ENCODE measurements around the gene COX19. TPM values are rescaled to one million over a fixed set of nuclear protein-coding genes. Genes with fewer than 3 reads are reported as not detected.

Gene COX19
- total RNA-seq, 5 donors from 2014 or later (not counting 1 experiment from before 2014, with no cell fraction given): 38.0 to 50.9 (median 43.7) TPM

DNA sequence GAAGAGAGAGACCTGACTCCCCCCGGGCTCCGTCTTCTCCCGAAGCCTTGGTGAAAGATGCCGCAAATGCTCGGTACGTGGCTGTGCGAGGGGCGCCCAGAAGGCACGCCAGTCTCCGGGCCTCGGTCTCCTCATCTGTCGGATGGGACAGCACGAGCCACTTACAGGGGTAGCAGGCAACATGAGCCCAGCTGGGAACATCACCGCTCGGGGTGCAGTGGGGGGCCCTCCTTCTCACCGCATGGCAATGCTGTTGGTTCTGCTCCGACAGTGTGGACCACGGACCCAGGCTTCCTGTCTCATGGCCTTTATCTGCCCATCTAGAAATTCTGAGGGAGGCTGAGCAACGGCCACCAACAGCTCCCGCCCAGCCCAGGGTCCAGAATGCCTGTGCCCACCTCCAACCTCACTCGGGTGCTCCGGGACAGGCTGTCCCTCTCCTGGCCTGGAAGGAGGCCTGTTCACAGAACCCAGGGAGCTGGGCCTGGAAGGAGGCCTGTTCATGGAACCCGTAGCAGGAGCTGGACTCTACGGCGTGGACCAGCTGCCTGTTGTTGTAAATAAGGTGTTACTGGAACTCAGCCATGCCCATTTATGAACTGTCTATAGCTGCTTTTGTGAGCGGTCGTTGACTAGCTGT is 36.7 kb downstream of the COX19 start:
- Histone ChIP-seq H3K4me1 (ENCODE audit: control insufficient read depth in 1 of 2, extremely low read depth in 1 of 2, insufficient read depth in 2 of 2, low read length in 2 of 2) (peaks cover 0 to 25% of the 10 kb centered on the region in 2 experiments), H3K27me3 (replicated peaks in 1 of 2; ENCODE audit: control insufficient read depth in 2 of 2, extremely low read depth in 1 of 2, insufficient read depth in 2 of 2, low read length in 1 of 2) (peaks cover 0 to 2% of the 10 kb centered on the region in 2 experiments), H3K36me3 (ENCODE audit: control insufficient read depth in 2 of 2, extremely low read depth in 1 of 2, insufficient read depth in 1 of 2, low read length in 1 of 2) (no peaks in the 10 kb centered on the region), H3K27ac (ENCODE audit: low read length) (no peak overlapping the region), H3K9me3 (no peaks in the 10 kb centered on the region), H3K4me3 (ENCODE audit: control insufficient read depth in 1 of 2, extremely low read depth in 1 of 2, low read length in 1 of 2) (no peak overlapping the region)
- DNase-seq (no peak), ATAC-seq (replicated peaks in 1 of 4) (no peak)
- Mint-ChIP-seq H3K27ac (no peak overlapping the region), H3K4me1 (peaks cover 5 to 16% (median 14%) of the 10 kb centered on the region in 3 donors), H3K27me3 (no peaks in the 10 kb centered on the region), H3K9me3 (peaks cover 0 to 10% (median 0%) of the 10 kb centered on the region in 3 donors), H3K4me3 (no peak overlapping the region), H3K36me3 (no peaks in the 10 kb centered on the region)
- ChIA-PET CTCF (no interaction called here), POLR2A (no interaction called here)
- 98% methylated on average over 21 of the region's 27 CpGs for WGBS (ENCODE audit: insufficient coverage)

DNA sequence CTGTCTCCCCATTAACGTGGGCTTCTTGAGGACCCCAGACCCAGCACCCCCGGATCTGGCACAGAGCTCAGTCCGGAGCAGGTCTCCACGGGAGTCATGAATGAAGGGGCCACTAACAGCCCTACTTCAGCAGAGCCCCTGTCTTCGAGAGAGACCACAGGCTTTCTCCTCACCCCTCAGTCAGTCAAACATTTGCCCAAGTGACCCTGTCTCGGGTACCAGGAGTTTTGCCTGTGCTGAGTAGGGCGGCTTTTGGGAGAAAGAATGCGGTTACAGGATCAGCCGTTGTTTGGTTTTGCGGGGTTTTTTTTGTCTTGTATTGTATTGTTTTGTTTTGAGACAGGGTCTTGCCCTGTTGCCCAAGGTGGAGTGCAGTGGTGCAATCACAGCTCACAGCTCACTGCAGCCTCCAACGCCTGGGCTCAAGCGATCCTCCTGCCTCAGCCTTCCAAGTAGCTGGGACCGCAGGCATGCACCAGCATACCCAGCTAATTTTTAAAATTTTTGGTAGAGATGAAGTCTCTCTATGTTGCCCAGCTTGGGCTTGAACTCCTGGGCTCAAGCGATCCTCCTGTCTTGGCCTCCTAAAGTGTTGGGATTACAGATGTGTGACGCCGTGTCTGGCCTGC is 37.4 kb downstream of the COX19 start:
- Histone ChIP-seq H3K27me3 (replicated peaks in 1 of 2; ENCODE audit: control insufficient read depth in 2 of 2, extremely low read depth in 1 of 2, insufficient read depth in 2 of 2, low read length in 1 of 2) (peaks cover 0 to 2% of the 10 kb centered on the region in 2 experiments), H3K36me3 (ENCODE audit: control insufficient read depth in 2 of 2, extremely low read depth in 1 of 2, insufficient read depth in 1 of 2, low read length in 1 of 2) (no peaks in the 10 kb centered on the region), H3K9me3 (no peaks in the 10 kb centered on the region), H3K4me1 (ENCODE audit: control insufficient read depth in 1 of 2, extremely low read depth in 1 of 2, insufficient read depth in 2 of 2, low read length in 2 of 2) (peaks cover 0 to 25% of the 10 kb centered on the region in 2 experiments), H3K27ac (ENCODE audit: low read length) (no peak overlapping the region), H3K4me3 (ENCODE audit: control insufficient read depth in 1 of 2, extremely low read depth in 1 of 2, low read length in 1 of 2) (no peak overlapping the region)
- 92% methylated on average over 10 of the region's 16 CpGs for WGBS (ENCODE audit: insufficient coverage)
- peaks cover 0 to 10% (median 0%) of the 10 kb centered on the region in 3 donors for H3K9me3 Mint-ChIP-seq
- no peak for ATAC-seq (replicated peaks in 1 of 4)
- H3K27ac Mint-ChIP-seq: no peak overlapping the region
- no peak overlapping the region for H3K4me3 Mint-ChIP-seq
- POLR2A ChIA-PET: no interaction called here
- H3K4me1 Mint-ChIP-seq: peaks cover 5 to 16% (median 14%) of the 10 kb centered on the region in 3 donors
- H3K27me3 Mint-ChIP-seq: no peaks in the 10 kb centered on the region
- H3K36me3 Mint-ChIP-seq: no peaks in the 10 kb centered on the region
- DNase-seq: no peak
- CTCF ChIA-PET: no interaction called here

DNA sequence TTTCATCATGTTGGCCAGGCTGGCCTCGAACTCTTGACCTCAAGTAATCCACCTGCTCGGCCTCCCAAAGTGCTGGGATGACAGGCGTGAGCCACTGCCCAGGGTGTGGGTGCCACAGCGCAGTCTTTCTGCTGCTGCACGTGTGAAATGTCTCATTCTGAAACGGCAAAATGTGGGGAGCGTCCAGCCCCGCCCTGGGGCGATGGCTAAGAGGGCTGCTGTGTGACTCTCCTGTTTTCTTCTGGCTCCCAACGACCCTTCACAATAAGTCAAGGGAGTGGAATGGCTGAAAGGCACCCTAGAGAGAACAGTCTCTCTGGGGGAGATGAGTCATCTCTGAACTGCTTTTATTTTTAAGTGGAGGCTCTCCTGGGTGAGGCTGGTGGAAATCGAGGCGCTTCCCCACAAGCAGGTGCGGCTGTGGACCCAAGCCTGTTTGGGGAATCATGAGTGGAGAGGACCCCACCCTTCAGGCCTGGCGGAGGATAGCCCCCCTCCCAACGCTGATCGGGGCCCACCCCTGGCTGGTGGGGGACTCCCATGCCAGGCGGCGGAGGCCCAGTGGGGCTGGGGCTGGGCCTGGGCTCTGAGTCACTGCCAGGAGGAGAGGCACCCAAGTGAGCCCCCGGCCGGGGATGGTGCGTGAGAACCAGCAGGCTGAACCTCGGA is 38.8 kb downstream of the COX19 start:
- H3K4me3 Mint-ChIP-seq: no peak overlapping the region
- no peaks in the 10 kb centered on the region for H3K27me3 Mint-ChIP-seq
- peaks cover 5 to 14% (median 12%) of the 10 kb centered on the region in 3 donors for H3K4me1 Mint-ChIP-seq
- CTCF ChIA-PET: no interaction called here
- peaks cover 0 to 25% of the 10 kb centered on the region in 2 experiments for H3K4me1 ChIP-seq (ENCODE audit: control insufficient read depth in 1 of 2, extremely low read depth in 1 of 2, insufficient read depth in 2 of 2, low read length in 2 of 2)
- peaks cover 0 to 2% of the 10 kb centered on the region in 2 experiments for H3K27me3 ChIP-seq (replicated peaks in 1 of 2; ENCODE audit: control insufficient read depth in 2 of 2, extremely low read depth in 1 of 2, insufficient read depth in 2 of 2, low read length in 1 of 2)
- no peaks in the 10 kb centered on the region for H3K36me3 Mint-ChIP-seq
- H3K36me3 ChIP-seq (ENCODE audit: control insufficient read depth in 2 of 2, extremely low read depth in 1 of 2, insufficient read depth in 1 of 2, low read length in 1 of 2): no peaks in the 10 kb centered on the region
- 29% methylated on average over 14 of the region's 22 CpGs for WGBS (ENCODE audit: insufficient coverage)
- POLR2A ChIA-PET: no interaction called here
- ATAC-seq (replicated peaks in 1 of 4) (peak in 2 of 4 experiments; percentile 20 to 48), DNase-seq (no peak)
- H3K9me3 ChIP-seq: no peaks in the 10 kb centered on the region
- no peak overlapping the region for H3K27ac ChIP-seq (ENCODE audit: low read length)
- H3K27ac Mint-ChIP-seq: peak overlapping the region in 1 of 2 donors; percentile 34
- H3K9me3 Mint-ChIP-seq: peaks cover 0 to 10% (median 0%) of the 10 kb centered on the region in 3 donors
- no peak overlapping the region for H3K4me3 ChIP-seq (ENCODE audit: control insufficient read depth in 1 of 2, extremely low read depth in 1 of 2, low read length in 1 of 2)

DNA sequence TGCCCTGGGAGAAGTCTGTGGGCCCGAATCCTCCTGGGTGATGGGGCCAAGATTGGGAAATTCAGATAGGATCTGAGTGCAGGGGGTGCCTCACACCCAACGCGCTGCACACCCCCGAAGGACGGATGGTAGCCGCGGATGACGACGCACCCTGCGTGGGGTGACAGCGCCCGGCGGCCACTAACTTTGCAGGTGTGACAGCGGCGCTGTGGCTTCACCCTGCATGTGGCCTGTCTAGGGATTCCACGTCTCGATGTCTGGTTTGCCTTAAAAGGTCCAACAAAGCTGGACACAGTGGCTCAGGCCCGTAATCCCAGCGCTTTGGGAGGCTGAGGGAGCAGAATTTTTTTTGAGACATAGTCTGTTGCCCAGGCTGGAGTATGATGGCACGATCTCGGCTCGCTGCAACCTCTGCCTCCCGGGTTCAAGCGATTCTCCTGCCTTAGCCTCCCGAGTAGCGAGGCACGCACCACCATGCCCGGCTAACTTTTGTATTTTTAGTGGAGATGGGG is 39.4 kb downstream of the COX19 start:
- Mint-ChIP-seq H3K9me3 (peaks cover 0 to 7% (median 0%) of the 10 kb centered on the region in 3 donors), H3K36me3 (no peaks in the 10 kb centered on the region), H3K4me3 (no peak overlapping the region), H3K27ac (no peak overlapping the region), H3K4me1 (peaks cover 5 to 12% (median 6%) of the 10 kb centered on the region in 3 donors), H3K27me3 (no peaks in the 10 kb centered on the region)
- WGBS (ENCODE audit: insufficient coverage): 87% methylated on average over 19 of the region's 28 CpGs
- no peak for ATAC-seq (replicated peaks in 1 of 4)
- Histone ChIP-seq H3K27ac (ENCODE audit: low read length) (no peak overlapping the region), H3K4me1 (ENCODE audit: control insufficient read depth in 1 of 2, extremely low read depth in 1 of 2, insufficient read depth in 2 of 2, low read length in 2 of 2) (peaks cover 0 to 25% of the 10 kb centered on the region in 2 experiments), H3K4me3 (ENCODE audit: control insufficient read depth in 1 of 2, extremely low read depth in 1 of 2, low read length in 1 of 2) (no peak overlapping the region), H3K27me3 (replicated peaks in 1 of 2; ENCODE audit: control insufficient read depth in 2 of 2, extremely low read depth in 1 of 2, insufficient read depth in 2 of 2, low read length in 1 of 2) (peaks cover 0 to 2% of the 10 kb centered on the region in 2 experiments), H3K9me3 (no peaks in the 10 kb centered on the region), H3K36me3 (ENCODE audit: control insufficient read depth in 2 of 2, extremely low read depth in 1 of 2, insufficient read depth in 1 of 2, low read length in 1 of 2) (no peaks in the 10 kb centered on the region)
- no peak for DNase-seq
- CTCF ChIA-PET: no interaction called here
- POLR2A ChIA-PET: no interaction called here

DNA sequence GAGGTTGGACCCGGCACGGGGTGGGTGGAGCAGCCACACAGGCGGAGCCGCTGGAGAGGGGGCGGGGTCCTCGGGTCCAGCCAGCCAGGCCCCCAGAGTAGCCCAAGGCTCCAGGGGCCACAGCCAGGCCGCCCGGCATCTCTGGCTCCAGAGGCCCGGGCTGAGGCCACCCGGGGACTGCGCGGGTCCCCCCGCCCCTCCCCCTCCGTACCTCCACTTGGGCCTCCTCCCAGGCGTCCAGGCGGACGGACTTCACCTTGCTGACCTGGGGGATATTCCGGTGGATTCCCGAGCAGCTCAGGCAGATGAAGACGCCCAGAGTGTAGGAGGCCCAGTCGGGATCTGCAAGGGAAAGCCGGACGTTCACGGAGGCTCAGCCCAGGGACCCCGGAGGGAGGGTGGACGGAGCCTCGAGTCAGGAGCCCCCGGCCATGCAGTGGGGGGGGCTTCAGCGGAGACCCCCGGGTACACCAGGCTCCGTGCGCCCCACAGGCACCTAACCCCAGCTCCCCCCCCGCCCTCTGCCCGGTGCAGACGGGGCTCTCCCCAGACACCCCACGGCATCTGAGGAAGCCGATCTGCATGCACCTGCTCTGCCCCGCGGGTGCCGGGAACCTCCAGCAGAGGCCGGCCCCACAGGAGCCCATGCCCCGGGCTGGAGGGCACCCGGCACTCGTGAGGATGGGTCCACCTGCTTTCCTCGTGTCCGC is 40.0 kb downstream of the COX19 start:
- no peak overlapping the region for H3K27ac ChIP-seq (ENCODE audit: low read length)
- H3K4me3 ChIP-seq (ENCODE audit: control insufficient read depth in 1 of 2, extremely low read depth in 1 of 2, low read length in 1 of 2): no peak overlapping the region
- ATAC-seq (replicated peaks in 1 of 4) (no peak), DNase-seq (no peak)
- H3K9me3 ChIP-seq: no peaks in the 10 kb centered on the region
- 95% methylated on average over 44 of the region's 46 CpGs for WGBS (ENCODE audit: insufficient coverage)
- H3K36me3 ChIP-seq (ENCODE audit: control insufficient read depth in 2 of 2, extremely low read depth in 1 of 2, insufficient read depth in 1 of 2, low read length in 1 of 2): no peaks in the 10 kb centered on the region
- Mint-ChIP-seq H3K27ac (no peak overlapping the region), H3K27me3 (no peaks in the 10 kb centered on the region), H3K4me1 (peaks cover 5 to 11% (median 5%) of the 10 kb centered on the region in 3 donors), H3K9me3 (peaks cover 0 to 3% (median 0%) of the 10 kb centered on the region in 3 donors), H3K36me3 (no peaks in the 10 kb centered on the region), H3K4me3 (no peak overlapping the region)
- ChIA-PET CTCF (no interaction called here), POLR2A (no interaction called here)
- H3K27me3 ChIP-seq (replicated peaks in 1 of 2; ENCODE audit: control insufficient read depth in 2 of 2, extremely low read depth in 1 of 2, insufficient read depth in 2 of 2, low read length in 1 of 2): peaks cover 0 to 2% of the 10 kb centered on the region in 2 experiments
- H3K4me1 ChIP-seq (ENCODE audit: control insufficient read depth in 1 of 2, extremely low read depth in 1 of 2, insufficient read depth in 2 of 2, low read length in 2 of 2): peaks cover 0 to 29% of the 10 kb centered on the region in 2 experiments

Measured in T-cell (primary cell).